Lower lobe of right lung (tissue), 2 donors: ENCODE data around the gene PPP3CB. TPM values are rescaled to one million over a fixed set of nuclear protein-coding genes. Genes with fewer than 3 reads are reported as not detected.

Experiments used
- ATAC-seq, 2 donors: fragments of 200-7000 bp; cut with Tn5 transposase; one replicate each; pipeline ENCODE4 v1.9.1; 2020 to 2022; ENCODE audit warnings: mild to moderate bottlenecking in 2 of 2, moderate library complexity in 2 of 2
- DNase-seq: peaks from one replicate; pipeline ENCODE4 v3.0.0-alpha.2; 2020
- H3K27ac ChIP-seq: fragments of 200-600 bp; one replicate; pipeline ENCODE4 v1.8.0; 2022
- H3K27me3 ChIP-seq: fragments of 200-600 bp; one replicate; pipeline ENCODE4 v1.8.0; 2022; ENCODE audit warnings: low read depth
- H3K36me3 ChIP-seq: fragments of 200-600 bp; one replicate; pipeline ENCODE4 v1.8.0; 2022; ENCODE audit warnings: mild to moderate bottlenecking
- H3K4me1 ChIP-seq: fragments of 200-600 bp; one replicate; pipeline ENCODE4 v1.8.0; 2022
- H3K4me3 ChIP-seq: fragments of 200-600 bp; one replicate; pipeline ENCODE4 v1.8.0; 2022; ENCODE audit warnings: mild to moderate bottlenecking
- H3K9me3 ChIP-seq: fragments of 200-600 bp; one replicate; pipeline ENCODE4 v1.8.0; 2022
- intact Hi-C: fragments of 100-400 bp; cut with DNase I; formaldehyde crosslinking; loops from one replicate; pipeline ENCODE4 v1.11.0; 2022
- total RNA-seq: library from RNA; stranded (reverse); fragmentation: NEBNext Ultra II Directional; extraction: Animal tissue kit (Norgen Biotek cat#: 25700); gene quantifications from one replicate; pipeline ENCODE4 v1.2.1, GENCODE V29; 2021
- TF ChIP-seq, protein P1 (sequence below): fragments of 200-600 bp; IDR thresholded peaks from one replicate; pipeline ENCODE4 v1.8.0; 2022; ENCODE audit warnings: antibody characterized with exemption, mild to moderate bottlenecking
- donor health status: DM: no; HTN: yes; CAD: no; lungs with severe emphysema.

Gene PPP3CB
- total RNA-seq, 1 donor from 2014 or later = 41.3 TPM

- Histone ChIP-seq H3K4me1 (peaks cover 43% of the 10 kb centered on the region), H3K9me3 (no peaks in the 10 kb centered on the region), H3K36me3 (peaks cover 29% of the 10 kb centered on the region), H3K4me3 (peak overlapping the region; percentile 80), H3K27ac (peak overlapping the region; percentile 97), H3K27me3 (no peaks in the 10 kb centered on the region)
- ATAC-seq (peak; percentile 97 to 98), DNase-seq (peak; percentile 96)
- TF ChIP-seq, protein P1, sequence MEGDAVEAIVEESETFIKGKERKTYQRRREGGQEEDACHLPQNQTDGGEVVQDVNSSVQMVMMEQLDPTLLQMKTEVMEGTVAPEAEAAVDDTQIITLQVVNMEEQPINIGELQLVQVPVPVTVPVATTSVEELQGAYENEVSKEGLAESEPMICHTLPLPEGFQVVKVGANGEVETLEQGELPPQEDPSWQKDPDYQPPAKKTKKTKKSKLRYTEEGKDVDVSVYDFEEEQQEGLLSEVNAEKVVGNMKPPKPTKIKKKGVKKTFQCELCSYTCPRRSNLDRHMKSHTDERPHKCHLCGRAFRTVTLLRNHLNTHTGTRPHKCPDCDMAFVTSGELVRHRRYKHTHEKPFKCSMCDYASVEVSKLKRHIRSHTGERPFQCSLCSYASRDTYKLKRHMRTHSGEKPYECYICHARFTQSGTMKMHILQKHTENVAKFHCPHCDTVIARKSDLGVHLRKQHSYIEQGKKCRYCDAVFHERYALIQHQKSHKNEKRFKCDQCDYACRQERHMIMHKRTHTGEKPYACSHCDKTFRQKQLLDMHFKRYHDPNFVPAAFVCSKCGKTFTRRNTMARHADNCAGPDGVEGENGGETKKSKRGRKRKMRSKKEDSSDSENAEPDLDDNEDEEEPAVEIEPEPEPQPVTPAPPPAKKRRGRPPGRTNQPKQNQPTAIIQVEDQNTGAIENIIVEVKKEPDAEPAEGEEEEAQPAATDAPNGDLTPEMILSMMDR = no peak
- intact Hi-C loops = no loop called here
Observed at GRCh38 chr10:73495226-73495883, 469 bp downstream of the PPP3CB start.

GRCh38 chr10:73494877-73495225 lies 973 bp downstream of the PPP3CB start:
- Histone ChIP-seq H3K9me3 (no peaks in the 10 kb centered on the region), H3K27ac (peak overlapping the region; percentile 97), H3K36me3 (peaks cover 24% of the 10 kb centered on the region), H3K4me1 (peaks cover 44% of the 10 kb centered on the region), H3K27me3 (no peaks in the 10 kb centered on the region), H3K4me3 (peak overlapping the region; percentile 80)
- DNase-seq (no peak), ATAC-seq (no peak)
- TF ChIP-seq, protein P1 = no peak
- intact Hi-C loops = no loop called here

GRCh38 chr10:73494213-73494612 lies 1.6 kb downstream of the PPP3CB start:
- no peak for ATAC-seq
- H3K27me3 ChIP-seq = no peaks in the 10 kb centered on the region
- TF ChIP-seq, protein P1 = no peak
- H3K9me3 ChIP-seq = no peaks in the 10 kb centered on the region
- intact Hi-C loops = no loop called here
- peaks cover 50% of the 10 kb centered on the region for H3K4me1 ChIP-seq
- no peak for DNase-seq
- H3K27ac ChIP-seq = no peak overlapping the region
- peak overlapping the region; percentile 80 for H3K4me3 ChIP-seq
- H3K36me3 ChIP-seq = peaks cover 17% of the 10 kb centered on the region

- Histone ChIP-seq H3K9me3 (no peaks in the 10 kb centered on the region), H3K4me1 (peaks cover 50% of the 10 kb centered on the region), H3K36me3 (peaks cover 13% of the 10 kb centered on the region), H3K27me3 (no peaks in the 10 kb centered on the region), H3K4me3 (peak overlapping the region; percentile 80), H3K27ac (no peak overlapping the region)
- no peak for DNase-seq
- intact Hi-C loops = no loop called here
- TF ChIP-seq, protein P1 = no peak
- ATAC-seq = no peak
Observed at GRCh38 chr10:73493781-73494180, 2.0 kb downstream of the PPP3CB start.

GRCh38 chr10:73486601-73487000 lies 9.2 kb downstream of the PPP3CB start:
- no peak overlapping the region for H3K4me3 ChIP-seq
- H3K4me1 ChIP-seq = peaks cover 7% of the 10 kb centered on the region
- no peaks in the 10 kb centered on the region for H3K9me3 ChIP-seq
- no peak overlapping the region for H3K27ac ChIP-seq
- peaks cover 10% of the 10 kb centered on the region for H3K36me3 ChIP-seq
- intact Hi-C loops = no loop called here
- TF ChIP-seq, protein P1 = no peak
- DNase-seq = no peak
- H3K27me3 ChIP-seq = no peaks in the 10 kb centered on the region
- no peak for ATAC-seq
